ENCODE data around the gene TUBA4A.

The TUBA4A gene

DNA sequence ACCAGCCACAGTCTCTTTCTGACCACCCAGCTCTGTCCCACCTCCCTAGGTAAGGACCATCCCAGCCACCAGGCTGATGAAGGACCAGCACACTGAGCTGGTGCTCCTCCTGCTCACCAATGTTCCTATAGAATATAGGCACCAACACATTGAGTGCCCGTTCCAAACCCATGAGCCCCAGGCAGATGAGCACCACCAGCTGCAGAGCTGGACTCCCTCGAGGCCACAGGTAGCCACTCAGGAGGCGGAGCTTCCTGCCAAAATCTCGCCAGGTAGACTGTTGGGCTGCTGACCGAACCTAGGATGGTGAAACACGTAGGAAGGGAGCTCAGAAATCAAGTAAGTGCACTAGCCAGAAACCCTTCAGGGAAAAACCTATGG, 37.2 kb downstream of the TUBA4A start:
- Histone ChIP-seq H3K27ac (ENCODE audit: low read depth, low read length) (no peak overlapping the region), H3K27me3 (ENCODE audit: control insufficient read depth, insufficient read depth, low read length) (no peaks in the 10 kb centered on the region), H3K9me3 (ENCODE audit: control insufficient read depth, insufficient read depth, low read length) (no peaks in the 10 kb centered on the region), H3K4me1 (ENCODE audit: control insufficient read depth, insufficient read depth, low read length) (peaks cover 4% of the 10 kb centered on the region; the same call in 1 of the 2 replicates), H3K9ac (ENCODE audit: low read depth, low read length) (no peak overlapping the region), H3K36me3 (ENCODE audit: control insufficient read depth, insufficient read depth, low read length) (peaks cover 51% of the 10 kb centered on the region), H3K4me3 (ENCODE audit: low read depth, low read length) (no peak overlapping the region)

- H3K9ac ChIP-seq (ENCODE audit: low read depth, low read length): no peak overlapping the region
Observed at GRCh38 chr2:219215871-219216534, 37.7 kb downstream of the TUBA4A start.

DNA sequence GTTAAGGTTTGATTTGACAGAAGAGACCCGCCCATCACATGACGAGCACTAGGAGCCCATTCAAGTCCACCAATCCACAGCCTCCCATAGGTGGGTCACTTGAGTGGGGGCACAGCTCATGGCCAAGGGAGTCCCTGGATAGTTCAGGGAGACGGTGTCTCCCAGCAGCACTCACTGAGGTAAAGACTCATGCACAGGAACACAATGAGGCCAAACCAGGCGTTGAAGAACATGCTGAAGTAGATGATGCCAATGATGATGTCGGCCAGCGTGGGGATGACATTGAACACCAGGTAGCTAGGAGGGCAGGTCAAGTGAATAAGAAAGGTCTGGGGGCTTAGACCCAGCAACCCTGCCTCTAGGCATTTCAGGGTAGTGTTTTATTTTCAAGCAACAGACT, 38.9 kb downstream of the TUBA4A start:
- peaks cover 52% of the 10 kb centered on the region for H3K36me3 ChIP-seq (ENCODE audit: control insufficient read depth, insufficient read depth, low read length)
- no peak overlapping the region for H3K4me3 ChIP-seq (ENCODE audit: low read depth, low read length)
- peaks cover 4% of the 10 kb centered on the region; the same call in 1 of the 2 replicates for H3K4me1 ChIP-seq (ENCODE audit: control insufficient read depth, insufficient read depth, low read length)
- no peaks in the 10 kb centered on the region for H3K9me3 ChIP-seq (ENCODE audit: control insufficient read depth, insufficient read depth, low read length)
- H3K27ac ChIP-seq (ENCODE audit: low read depth, low read length): no peak overlapping the region
- H3K9ac ChIP-seq (ENCODE audit: low read depth, low read length): no peak overlapping the region
- no peaks in the 10 kb centered on the region for H3K27me3 ChIP-seq (ENCODE audit: control insufficient read depth, insufficient read depth, low read length)

More at GRCh38 chr2:219215871-219216534, 37.7 kb downstream of the TUBA4A start:
- peaks cover 49% of the 10 kb centered on the region for H3K36me3 ChIP-seq (ENCODE audit: control insufficient read depth, insufficient read depth, low read length)
- H3K27ac ChIP-seq (ENCODE audit: low read depth, low read length): no peak overlapping the region
- no peaks in the 10 kb centered on the region for H3K27me3 ChIP-seq (ENCODE audit: control insufficient read depth, insufficient read depth, low read length)
- H3K4me1 ChIP-seq (ENCODE audit: control insufficient read depth, insufficient read depth, low read length): peaks cover 4% of the 10 kb centered on the region; the same call in 1 of the 2 replicates
- H3K4me3 ChIP-seq (ENCODE audit: low read depth, low read length): no peak overlapping the region
- no peaks in the 10 kb centered on the region for H3K9me3 ChIP-seq (ENCODE audit: control insufficient read depth, insufficient read depth, low read length)

DNA sequence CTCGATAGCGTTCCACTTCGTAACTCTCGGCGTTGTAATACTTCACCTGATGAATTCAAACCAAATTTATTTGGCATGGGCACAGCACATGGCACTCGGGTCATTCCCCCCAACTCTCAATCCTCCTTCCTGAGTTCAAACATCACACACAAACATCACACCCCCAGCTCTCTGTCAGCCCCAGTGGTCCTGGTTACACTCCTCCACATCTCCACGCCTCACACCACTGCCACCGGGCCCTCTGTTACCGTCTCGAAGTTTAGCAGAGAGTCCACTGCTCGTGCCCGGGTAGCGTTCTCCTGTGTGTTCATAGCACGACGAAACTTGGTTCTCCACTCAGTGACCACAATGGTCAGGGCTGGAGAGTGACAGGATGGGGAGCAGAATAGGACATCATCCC, 39.6 kb downstream of the TUBA4A start:
- Histone ChIP-seq H3K27me3 (ENCODE audit: control insufficient read depth, insufficient read depth, low read length) (no peaks in the 10 kb centered on the region), H3K4me3 (ENCODE audit: low read depth, low read length) (no peak overlapping the region), H3K9me3 (ENCODE audit: control insufficient read depth, insufficient read depth, low read length) (no peaks in the 10 kb centered on the region), H3K9ac (ENCODE audit: low read depth, low read length) (no peak overlapping the region), H3K4me1 (ENCODE audit: control insufficient read depth, insufficient read depth, low read length) (peaks cover 2% of the 10 kb centered on the region; the same call in 1 of the 2 replicates), H3K36me3 (ENCODE audit: control insufficient read depth, insufficient read depth, low read length) (peaks cover 58% of the 10 kb centered on the region), H3K27ac (ENCODE audit: low read depth, low read length) (no peak overlapping the region)

- Histone ChIP-seq H3K4me1 (ENCODE audit: control insufficient read depth, insufficient read depth, low read length) (no peaks in the 10 kb centered on the region), H3K27me3 (ENCODE audit: control insufficient read depth, insufficient read depth, low read length) (no peaks in the 10 kb centered on the region), H3K27ac (ENCODE audit: low read depth, low read length) (no peak overlapping the region), H3K36me3 (ENCODE audit: control insufficient read depth, insufficient read depth, low read length) (peaks cover 64% of the 10 kb centered on the region), H3K4me3 (ENCODE audit: low read depth, low read length) (no peak overlapping the region), H3K9me3 (ENCODE audit: control insufficient read depth, insufficient read depth, low read length) (no peaks in the 10 kb centered on the region), H3K9ac (ENCODE audit: low read depth, low read length) (no peak overlapping the region)
Observed at GRCh38 chr2:219213486-219214071, 40.1 kb downstream of the TUBA4A start.

DNA sequence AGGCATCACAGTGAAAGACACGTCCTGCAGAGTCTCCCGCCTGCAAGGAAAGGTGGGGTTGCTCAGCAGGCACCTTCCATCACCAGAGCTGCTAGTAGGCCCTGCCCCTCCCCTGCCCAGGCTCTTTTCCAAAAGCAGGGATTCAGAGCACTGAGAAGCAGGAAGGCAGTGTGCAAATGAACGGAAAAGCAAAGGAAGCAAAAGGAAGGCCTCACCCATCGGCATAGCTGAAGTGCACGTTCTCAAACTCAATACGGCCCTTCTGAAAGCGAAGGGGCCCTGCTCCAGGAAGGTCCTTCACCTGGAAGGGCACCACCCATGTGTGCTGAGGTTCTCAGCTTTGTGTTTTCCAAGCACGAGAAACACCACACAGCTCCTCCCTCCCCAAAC, 40.7 kb downstream of the TUBA4A start:
- Histone ChIP-seq H3K9me3 (ENCODE audit: control insufficient read depth, insufficient read depth, low read length) (no peaks in the 10 kb centered on the region), H3K36me3 (ENCODE audit: control insufficient read depth, insufficient read depth, low read length) (peaks cover 70% of the 10 kb centered on the region), H3K27ac (ENCODE audit: low read depth, low read length) (no peak overlapping the region), H3K4me1 (ENCODE audit: control insufficient read depth, insufficient read depth, low read length) (no peaks in the 10 kb centered on the region), H3K27me3 (ENCODE audit: control insufficient read depth, insufficient read depth, low read length) (no peaks in the 10 kb centered on the region), H3K9ac (ENCODE audit: low read depth, low read length) (no peak overlapping the region), H3K4me3 (ENCODE audit: low read depth, low read length) (no peak overlapping the region)

GRCh38 chr2:219210886-219211362, 42.8 kb downstream of the TUBA4A start:
- H3K27ac ChIP-seq (ENCODE audit: low read depth, low read length): no peak overlapping the region
- H3K27me3 ChIP-seq (ENCODE audit: control insufficient read depth, insufficient read depth, low read length): no peaks in the 10 kb centered on the region
- H3K9me3 ChIP-seq (ENCODE audit: control insufficient read depth, insufficient read depth, low read length): no peaks in the 10 kb centered on the region
- H3K4me3 ChIP-seq (ENCODE audit: low read depth, low read length): no peak overlapping the region
- H3K4me1 ChIP-seq (ENCODE audit: control insufficient read depth, insufficient read depth, low read length): 0 out of 2 replicates have a peak, but pooled peaks cover 5% of the 10 kb centered on the region
- peaks cover 68% of the 10 kb centered on the region for H3K36me3 ChIP-seq (ENCODE audit: control insufficient read depth, insufficient read depth, low read length)
- H3K9ac ChIP-seq (ENCODE audit: low read depth, low read length): no peak overlapping the region

GRCh38 chr2:219210196-219210885, 43.4 kb downstream of the TUBA4A start:
- H3K4me1 ChIP-seq (ENCODE audit: control insufficient read depth, insufficient read depth, low read length): 0 out of 2 replicates have a peak, but pooled peaks cover 5% of the 10 kb centered on the region
- H3K9ac ChIP-seq (ENCODE audit: low read depth, low read length): no peak overlapping the region
- no peak overlapping the region for H3K27ac ChIP-seq (ENCODE audit: low read depth, low read length)

GRCh38 chr2:219209236-219210195, 44.2 kb downstream of the TUBA4A start:
- H3K27me3 ChIP-seq (ENCODE audit: control insufficient read depth, insufficient read depth, low read length): no peaks in the 10 kb centered on the region
- no peak overlapping the region for H3K9ac ChIP-seq (ENCODE audit: low read depth, low read length)
- H3K9me3 ChIP-seq (ENCODE audit: control insufficient read depth, insufficient read depth, low read length): no peaks in the 10 kb centered on the region
- no peak overlapping the region for H3K4me3 ChIP-seq (ENCODE audit: low read depth, low read length)
- no peak overlapping the region for H3K27ac ChIP-seq (ENCODE audit: low read depth, low read length)
- H3K36me3 ChIP-seq (ENCODE audit: control insufficient read depth, insufficient read depth, low read length): peaks cover 60% of the 10 kb centered on the region
- 0 out of 2 replicates have a peak, but pooled peaks cover 5% of the 10 kb centered on the region for H3K4me1 ChIP-seq (ENCODE audit: control insufficient read depth, insufficient read depth, low read length)

More at GRCh38 chr2:219210196-219210885, 43.4 kb downstream of the TUBA4A start:
- no peaks in the 10 kb centered on the region for H3K9me3 ChIP-seq (ENCODE audit: control insufficient read depth, insufficient read depth, low read length)
- H3K36me3 ChIP-seq (ENCODE audit: control insufficient read depth, insufficient read depth, low read length): peaks cover 68% of the 10 kb centered on the region
- H3K4me3 ChIP-seq (ENCODE audit: low read depth, low read length): no peak overlapping the region
- H3K27me3 ChIP-seq (ENCODE audit: control insufficient read depth, insufficient read depth, low read length): no peaks in the 10 kb centered on the region
